Measurements from ENCODE around the gene RXFP4. TPM values are rescaled to one million over a fixed set of nuclear protein-coding genes. Genes with fewer than 3 reads are reported as not detected.

The RXFP4 gene
- total RNA-seq, 1 donor from 2014 or later = not detected

- Histone ChIP-seq H3K4me1 (peaks cover 46% of the 10 kb centered on the region), H3K27ac (peak overlapping the region; percentile 65), H3K9me3 (ENCODE audit: low read depth) (no peaks in the 10 kb centered on the region), H3K4me3 (no peak overlapping the region), H4K20me1 (ENCODE audit: low read depth) (peaks cover 77% of the 10 kb centered on the region), H2AFZ (replicated peaks) (no peak overlapping the region), H3K27me3 (no peaks in the 10 kb centered on the region), H3F3A (ENCODE audit: low read depth) (no peaks in the 10 kb centered on the region), H3K4me2 (peak overlapping the region; percentile 64), H3K79me2 (ENCODE audit: low read depth) (peaks cover 74% of the 10 kb centered on the region), H3K9ac (peak overlapping the region; percentile 4), H3K36me3 (no peaks in the 10 kb centered on the region)
- Mint-ChIP-seq H3K9me3 (no peaks in the 10 kb centered on the region), H3K27me3 (ENCODE audit: insufficient read depth, low read depth) (peaks cover 14% of the 10 kb centered on the region), H3K27ac (peak overlapping the region; percentile 70), H3K4me3 (peak overlapping the region; percentile 55), H3K36me3 (peaks cover 29% of the 10 kb centered on the region), H3K4me1 (peaks cover 56% of the 10 kb centered on the region)
- DNase-seq (ENCODE audit: low spot score) = no peak
- TF ChIP-seq EZH2phosphoT487 (IDR thresholded peaks at IDR 0.05) (no peak), EZH2 (IDR thresholded peaks at IDR 0.05) (no peak)
- TF ChIP-seq, protein P1, sequence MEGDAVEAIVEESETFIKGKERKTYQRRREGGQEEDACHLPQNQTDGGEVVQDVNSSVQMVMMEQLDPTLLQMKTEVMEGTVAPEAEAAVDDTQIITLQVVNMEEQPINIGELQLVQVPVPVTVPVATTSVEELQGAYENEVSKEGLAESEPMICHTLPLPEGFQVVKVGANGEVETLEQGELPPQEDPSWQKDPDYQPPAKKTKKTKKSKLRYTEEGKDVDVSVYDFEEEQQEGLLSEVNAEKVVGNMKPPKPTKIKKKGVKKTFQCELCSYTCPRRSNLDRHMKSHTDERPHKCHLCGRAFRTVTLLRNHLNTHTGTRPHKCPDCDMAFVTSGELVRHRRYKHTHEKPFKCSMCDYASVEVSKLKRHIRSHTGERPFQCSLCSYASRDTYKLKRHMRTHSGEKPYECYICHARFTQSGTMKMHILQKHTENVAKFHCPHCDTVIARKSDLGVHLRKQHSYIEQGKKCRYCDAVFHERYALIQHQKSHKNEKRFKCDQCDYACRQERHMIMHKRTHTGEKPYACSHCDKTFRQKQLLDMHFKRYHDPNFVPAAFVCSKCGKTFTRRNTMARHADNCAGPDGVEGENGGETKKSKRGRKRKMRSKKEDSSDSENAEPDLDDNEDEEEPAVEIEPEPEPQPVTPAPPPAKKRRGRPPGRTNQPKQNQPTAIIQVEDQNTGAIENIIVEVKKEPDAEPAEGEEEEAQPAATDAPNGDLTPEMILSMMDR (IDR thresholded peaks at IDR 0.05) = no peak
Measured at GRCh38 chr1:155968051-155968400, 26.6 kb downstream of the RXFP4 start.

DNA sequence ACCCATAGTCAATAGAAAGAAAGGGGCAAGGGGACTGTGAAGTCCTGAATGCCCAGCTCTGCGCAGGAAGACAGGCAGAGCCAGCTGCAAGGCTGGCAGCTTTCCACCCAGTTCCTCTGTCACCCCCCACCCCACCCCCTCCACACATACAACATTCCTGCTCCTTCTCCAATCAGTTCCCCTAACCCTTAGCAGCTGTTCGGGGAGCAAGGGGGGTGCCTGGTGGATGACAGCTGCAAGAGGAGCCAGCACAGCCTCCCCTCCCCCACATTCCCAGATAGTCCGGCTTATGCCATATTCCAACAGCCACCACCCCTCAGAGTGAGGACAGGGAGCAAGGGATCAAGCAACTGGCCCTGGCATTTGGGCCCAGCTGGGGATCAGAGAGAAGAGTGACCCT, 27.2 kb downstream of the RXFP4 start:
- Histone ChIP-seq H3K4me2 (peak overlapping the region; percentile 64), H3F3A (ENCODE audit: low read depth) (no peaks in the 10 kb centered on the region), H2AFZ (replicated peaks) (no peak overlapping the region), H3K9ac (peak overlapping the region; percentile 4), H3K36me3 (no peaks in the 10 kb centered on the region), H3K79me2 (ENCODE audit: low read depth) (peaks cover 81% of the 10 kb centered on the region), H3K27ac (peak overlapping the region; percentile 65), H3K9me3 (ENCODE audit: low read depth) (no peaks in the 10 kb centered on the region), H3K4me1 (peaks cover 46% of the 10 kb centered on the region), H3K27me3 (no peaks in the 10 kb centered on the region), H3K4me3 (no peak overlapping the region), H4K20me1 (ENCODE audit: low read depth) (peaks cover 83% of the 10 kb centered on the region)
- H3K4me1 Mint-ChIP-seq = peaks cover 59% of the 10 kb centered on the region
- peaks cover 14% of the 10 kb centered on the region for H3K27me3 Mint-ChIP-seq (ENCODE audit: insufficient read depth, low read depth)
- no peak for DNase-seq (ENCODE audit: low spot score)
- peaks cover 32% of the 10 kb centered on the region for H3K36me3 Mint-ChIP-seq
- H3K27ac Mint-ChIP-seq = peak overlapping the region; percentile 58
- TF ChIP-seq, protein P1 (IDR thresholded peaks at IDR 0.05) = no peak
- no peak for TF ChIP-seq EZH2phosphoT487 (IDR thresholded peaks at IDR 0.05)
- no peak for TF ChIP-seq EZH2 (IDR thresholded peaks at IDR 0.05)
- no peaks in the 10 kb centered on the region for H3K9me3 Mint-ChIP-seq
- H3K4me3 Mint-ChIP-seq = peak overlapping the region; percentile 55

- peaks cover 52% of the 10 kb centered on the region for H3K4me1 ChIP-seq
- no peak for DNase-seq (ENCODE audit: low spot score)
- H3K9me3 ChIP-seq (ENCODE audit: low read depth) = no peaks in the 10 kb centered on the region
- H3K27ac ChIP-seq = peak overlapping the region; percentile 65
- H3K36me3 ChIP-seq = no peaks in the 10 kb centered on the region
- peaks cover 87% of the 10 kb centered on the region for H4K20me1 ChIP-seq (ENCODE audit: low read depth)
- peak overlapping the region; percentile 55 for H3K4me3 Mint-ChIP-seq
- peaks cover 88% of the 10 kb centered on the region for H3K79me2 ChIP-seq (ENCODE audit: low read depth)
- H3K9me3 Mint-ChIP-seq = no peaks in the 10 kb centered on the region
- H2AFZ ChIP-seq (replicated peaks) = no peak overlapping the region
- peak overlapping the region; percentile 58 for H3K27ac Mint-ChIP-seq
- H3K36me3 Mint-ChIP-seq = peaks cover 28% of the 10 kb centered on the region
- H3K27me3 ChIP-seq = no peaks in the 10 kb centered on the region
- no peak overlapping the region for H3K4me3 ChIP-seq
- peak overlapping the region; percentile 64 for H3K4me2 ChIP-seq
- TF ChIP-seq EZH2phosphoT487 (IDR thresholded peaks at IDR 0.05) = no peak
- no peak overlapping the region for H3K9ac ChIP-seq
- H3K27me3 Mint-ChIP-seq (ENCODE audit: insufficient read depth, low read depth) = peaks cover 14% of the 10 kb centered on the region
- no peaks in the 10 kb centered on the region for H3F3A ChIP-seq (ENCODE audit: low read depth)
- peaks cover 63% of the 10 kb centered on the region for H3K4me1 Mint-ChIP-seq
Measured at GRCh38 chr1:155969377-155969791, 27.9 kb downstream of the RXFP4 start.

- Histone ChIP-seq H3K27me3 (no peaks in the 10 kb centered on the region), H3K9ac (no peak overlapping the region), H3F3A (ENCODE audit: low read depth) (peaks cover 5% of the 10 kb centered on the region), H3K9me3 (ENCODE audit: low read depth) (no peaks in the 10 kb centered on the region), H3K4me1 (peaks cover 64% of the 10 kb centered on the region), H3K36me3 (no peaks in the 10 kb centered on the region), H4K20me1 (ENCODE audit: low read depth) (peaks cover 99% of the 10 kb centered on the region), H3K4me3 (no peak overlapping the region), H3K4me2 (peak overlapping the region; percentile 17), H2AFZ (replicated peaks) (no peak overlapping the region), H3K79me2 (ENCODE audit: low read depth) (peaks cover 96% of the 10 kb centered on the region), H3K27ac (no peak overlapping the region)
- H3K4me3 Mint-ChIP-seq = peak overlapping the region; percentile 54
- peak overlapping the region; percentile 53 for H3K27ac Mint-ChIP-seq
- H3K27me3 Mint-ChIP-seq (ENCODE audit: insufficient read depth, low read depth) = peaks cover 12% of the 10 kb centered on the region
- H3K4me1 Mint-ChIP-seq = peaks cover 76% of the 10 kb centered on the region
- TF ChIP-seq, protein P1 (IDR thresholded peaks at IDR 0.05) = no peak
- TF ChIP-seq EZH2 (IDR thresholded peaks at IDR 0.05) = no peak
- TF ChIP-seq EZH2phosphoT487 (IDR thresholded peaks at IDR 0.05) = no peak
- peaks cover 28% of the 10 kb centered on the region for H3K36me3 Mint-ChIP-seq
- peak; percentile 38 for DNase-seq (ENCODE audit: low spot score)
- no peaks in the 10 kb centered on the region for H3K9me3 Mint-ChIP-seq
Measured at GRCh38 chr1:155970531-155971167, 29.2 kb downstream of the RXFP4 start.

Data from neural progenitor cell (in vitro differentiated cells).